Activated naive CD4-positive, alpha-beta T cell treated with anti-CD3 and anti-CD28 coated beads, Interleukin-2, amount 50 U/mL, for 72 hours (primary cell): ENCODE data around the gene OR2L3. TPM values are rescaled to one million over a fixed set of nuclear protein-coding genes. Genes with fewer than 3 reads are reported as not detected.
A peak's percentile ranks its signal among the peaks of the same experiment; 100 is the strongest.
"Not testable (repeated sequence)": the region's sequence is repeated elsewhere in the genome, so short reads cannot be mapped to it uniquely, and the experiment has no call there.

ENCODE experiments used
- ATAC-seq, 2 donors: fragments of 150-1000 bp; cut with Tn5 transposase; 2 replicates each; pipeline ENCODE4 v1.10.0; 2021; ENCODE audit warnings: mild to moderate bottlenecking in 2 of 2, moderate library complexity in 2 of 2
- DNase-seq, 2 donors: peaks; one replicate each; pipeline ENCODE4 v3.0.0; 2021 to 2022; ENCODE audit warnings: low spot score in 2 of 2
- H3K27ac Mint-ChIP-seq, 2 donors: one replicate each; pipeline ENCODE4 v1.8.0; 2022; ENCODE audit warnings: mild to moderate bottlenecking in 2 of 2, mixed read lengths in 2 of 2
- H3K36me3 Mint-ChIP-seq, 2 donors: one replicate each; pipeline ENCODE4 v1.8.0; 2022; ENCODE audit warnings: mixed read lengths in 2 of 2
- H3K9me3 Mint-ChIP-seq, 2 donors: one replicate each; pipeline ENCODE4 v1.8.0; 2022; ENCODE audit warnings: mixed read lengths in 2 of 2
- total RNA-seq, 2 donors: library from RNA; stranded (reverse); gene quantifications; one replicate each; pipeline ENCODE4 v1.2.3, GENCODE V29; 2022

Gene OR2L3, protein sequence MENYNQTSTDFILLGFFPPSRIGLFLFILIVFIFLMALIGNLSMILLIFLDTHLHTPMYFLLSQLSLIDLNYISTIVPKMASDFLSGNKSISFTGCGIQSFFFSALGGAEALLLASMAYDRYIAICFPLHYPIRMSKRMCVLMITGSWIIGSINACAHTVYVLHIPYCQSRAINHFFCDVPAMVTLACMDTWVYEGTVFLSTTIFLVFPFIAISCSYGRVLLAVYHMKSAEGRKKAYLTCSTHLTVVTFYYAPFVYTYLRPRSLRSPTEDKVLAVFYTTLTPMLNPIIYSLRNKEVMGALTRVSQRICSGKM
- not detected for total RNA-seq

DNA sequence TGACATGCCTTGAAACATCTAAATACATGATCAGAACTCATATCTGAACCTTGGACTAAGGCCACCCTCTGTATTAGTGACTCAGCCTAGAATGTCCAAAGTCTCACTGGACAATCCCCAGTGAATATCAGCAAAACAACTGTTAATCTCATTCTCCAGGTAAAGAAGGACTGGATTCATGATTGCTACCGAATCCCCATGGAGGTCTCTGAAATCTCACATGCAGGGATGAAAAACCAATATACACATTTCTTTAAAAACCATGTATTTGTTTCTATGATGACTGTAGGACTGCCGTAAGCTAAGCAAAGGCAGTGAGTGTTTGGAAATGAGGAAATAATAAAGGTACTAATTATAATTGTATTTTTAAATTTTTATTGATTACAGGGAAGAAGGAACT, at the start of gene OR2L3:
TSS of gene OR2L3 (plus strand) at position 301 of the 400 bp plus-strand sequence. CDS start 13,846 bp downstream, outside the sequence.
- DNase-seq, result no peak
- ATAC-seq, result no peak
- H3K36me3 Mint-ChIP-seq, result peaks cover 0 to 10% of the 10 kb centered on the region in 2 donors
- H3K27ac Mint-ChIP-seq, result no peak within 1 kb of the TSS
- peaks cover 17 to 24% of the 10 kb centered on the region in 2 donors for H3K9me3 Mint-ChIP-seq

GRCh38 chr1:247998811-247999210, 47.8 kb upstream of the OR2L3 start:
- ATAC-seq (no peak), DNase-seq (no peak)
- H3K36me3 Mint-ChIP-seq, result peaks cover 6 to 8% of the 10 kb centered on the region in 2 donors
- no peak overlapping the region for H3K27ac Mint-ChIP-seq
- H3K9me3 Mint-ChIP-seq, result peaks cover 9% of the 10 kb centered on the region in 2 donors

GRCh38 chr1:248000169-248000568, 46.5 kb upstream of the OR2L3 start:
- DNase-seq (no peak), ATAC-seq (peak; percentile 32 to 52)
- Mint-ChIP-seq H3K9me3 (peaks cover 9 to 10% of the 10 kb centered on the region in 2 donors), H3K27ac (no peak overlapping the region), H3K36me3 (peaks cover 6 to 8% of the 10 kb centered on the region in 2 donors)

DNA sequence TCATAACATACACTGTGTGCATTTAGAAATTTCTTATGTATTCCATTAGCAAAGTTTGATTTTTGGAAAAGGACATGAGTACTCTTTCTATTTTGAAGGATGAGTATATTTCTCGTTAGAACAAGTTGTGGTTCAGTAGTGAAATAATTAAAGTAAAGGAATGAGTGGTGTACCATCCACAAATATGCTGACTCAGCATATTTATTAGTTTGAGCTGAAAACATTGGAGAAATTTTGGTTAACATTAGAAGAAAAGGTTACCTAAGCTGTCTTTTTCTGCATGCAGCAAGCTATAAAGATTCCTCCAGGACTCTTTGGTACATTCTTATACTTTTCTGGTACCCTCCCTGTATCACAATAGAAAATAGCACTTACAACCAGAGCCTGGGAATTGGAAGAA, 38.9 kb upstream of the OR2L3 start:
- H3K9me3 Mint-ChIP-seq, result peaks cover 42 to 56% of the 10 kb centered on the region in 2 donors
- ATAC-seq, result no peak
- peaks cover 25 to 49% of the 10 kb centered on the region in 2 donors for H3K36me3 Mint-ChIP-seq
- H3K27ac Mint-ChIP-seq, result no peak overlapping the region
- DNase-seq, result no peak

DNA sequence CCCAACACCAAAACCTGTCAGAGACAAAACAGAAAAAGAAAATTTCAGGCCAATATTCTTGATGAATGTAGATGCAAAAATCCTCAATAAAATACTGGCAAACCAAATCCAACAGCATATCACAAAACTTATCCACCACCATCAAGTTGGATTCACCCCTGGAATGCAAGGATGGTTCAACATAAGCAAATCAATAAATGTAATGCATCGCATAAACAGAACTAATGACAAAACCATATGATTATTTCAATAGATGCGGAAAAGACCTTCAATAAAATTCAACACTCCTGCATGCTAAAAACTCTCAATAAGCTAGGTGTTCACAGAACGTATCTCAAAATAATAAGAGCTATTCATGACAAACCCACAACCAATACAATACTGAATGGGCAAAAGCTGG, 37.0 kb upstream of the OR2L3 start:
- ATAC-seq, result no peak
- H3K27ac Mint-ChIP-seq, result no peak overlapping the region
- peaks cover 20 to 41% of the 10 kb centered on the region in 2 donors for H3K36me3 Mint-ChIP-seq
- H3K9me3 Mint-ChIP-seq, result peaks cover 32 to 47% of the 10 kb centered on the region in 2 donors
- no peak for DNase-seq

DNA sequence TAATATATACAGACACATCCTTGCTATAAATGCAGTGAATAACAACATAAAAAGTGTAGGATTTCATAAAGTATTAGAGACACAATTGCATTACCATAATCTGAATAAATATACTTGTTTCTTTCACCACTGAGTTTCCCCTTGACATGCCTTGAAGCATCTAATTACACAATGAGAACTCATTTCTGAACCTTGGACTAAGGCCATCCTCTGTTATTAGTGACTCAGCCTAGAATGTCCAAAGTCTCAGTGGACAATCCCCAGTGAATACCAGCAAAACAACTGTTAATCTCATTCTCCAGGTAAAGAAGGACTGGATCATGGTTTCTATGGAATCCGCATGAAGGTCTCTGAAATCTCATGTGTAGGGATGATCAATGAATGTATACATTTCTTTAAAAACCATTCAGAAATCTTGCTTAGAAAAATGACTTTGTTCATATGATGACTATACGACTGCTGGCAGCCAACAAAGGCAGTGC, 33.4 kb upstream of the OR2L3 start, which contains the start of gene OR2L5:
TSS of gene OR2L5 (plus strand) at position 432 of the 482 bp plus-strand sequence. CDS start 8,288 bp downstream, outside the sequence.
- H3K9me3 Mint-ChIP-seq, result peaks cover 30 to 32% of the 10 kb centered on the region in 2 donors
- no peak for ATAC-seq

DNA sequence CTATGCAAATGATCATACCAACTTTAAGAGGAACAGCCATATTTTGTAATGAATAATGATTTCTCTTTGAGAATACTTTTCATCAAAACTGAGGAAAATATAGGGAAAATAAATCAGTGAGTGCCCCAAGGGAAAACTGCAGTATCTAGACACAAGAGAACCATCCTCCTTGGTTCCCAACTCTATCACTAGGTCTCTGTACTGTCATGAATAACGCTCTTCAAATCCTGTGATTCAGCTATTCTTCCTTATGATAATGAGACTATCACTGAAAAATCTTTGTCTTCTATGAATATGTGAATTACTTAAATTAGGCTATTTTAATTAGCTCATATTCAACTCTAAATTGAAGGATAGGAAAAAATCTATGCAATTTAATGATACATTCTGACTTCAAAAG, 30.8 kb upstream of the OR2L3 start:
- no peak overlapping the region for H3K27ac Mint-ChIP-seq
- H3K36me3 Mint-ChIP-seq, result peaks cover 0 to 7% of the 10 kb centered on the region in 2 donors
- ATAC-seq, result no peak
- DNase-seq, result no peak
- peaks cover 9 to 23% of the 10 kb centered on the region in 2 donors for H3K9me3 Mint-ChIP-seq

More for the DNA sequence above, 33.4 kb upstream of the OR2L3 start, which contains the start of gene OR2L5:
- Mint-ChIP-seq H3K27ac (no peak within 1 kb of the TSS), H3K36me3 (peaks cover 19 to 32% of the 10 kb centered on the region in 2 donors)
- DNase-seq, result no peak

GRCh38 chr1:248029770-248030169, 16.9 kb upstream of the OR2L3 start, which contains the start of gene OR2L2:
Gene OR2L2 (plus strand): TSS chr1:248030070. CDS start chr1:248038268, 8,198 bp downstream.
- no peak for DNase-seq
- H3K36me3 Mint-ChIP-seq, result peaks cover 21 to 22% of the 10 kb centered on the region in 2 donors
- ATAC-seq, result no peak
- no peak within 1 kb of the TSS for H3K27ac Mint-ChIP-seq
- peaks cover 21 to 23% of the 10 kb centered on the region in 2 donors for H3K9me3 Mint-ChIP-seq

GRCh38 chr1:248045209-248045608, 1.4 kb upstream of the OR2L3 start:
- DNase-seq, result no peak
- Mint-ChIP-seq H3K9me3 (peaks cover 16 to 33% of the 10 kb centered on the region in 2 donors), H3K27ac (no peak overlapping the region), H3K36me3 (peaks cover 8 to 10% of the 10 kb centered on the region in 2 donors)
- ATAC-seq, result no peak

- peaks cover 17 to 24% of the 10 kb centered on the region in 2 donors for H3K9me3 Mint-ChIP-seq
- peaks cover 0 to 10% of the 10 kb centered on the region in 2 donors for H3K36me3 Mint-ChIP-seq
- no peak for DNase-seq
- ATAC-seq, result no peak
- no peak overlapping the region for H3K27ac Mint-ChIP-seq
These were observed 372 bp downstream of the OR2L3 start for GRCh38 chr1:248047008-248047407.

GRCh38 chr1:248054671-248055070, 8.0 kb downstream of the OR2L3 start:
- Mint-ChIP-seq H3K9me3 (peaks cover 18 to 25% of the 10 kb centered on the region in 2 donors), H3K27ac (no peak overlapping the region), H3K36me3 (peaks cover 9 to 13% of the 10 kb centered on the region in 2 donors)
- no peak for ATAC-seq
- DNase-seq, result no peak

DNA sequence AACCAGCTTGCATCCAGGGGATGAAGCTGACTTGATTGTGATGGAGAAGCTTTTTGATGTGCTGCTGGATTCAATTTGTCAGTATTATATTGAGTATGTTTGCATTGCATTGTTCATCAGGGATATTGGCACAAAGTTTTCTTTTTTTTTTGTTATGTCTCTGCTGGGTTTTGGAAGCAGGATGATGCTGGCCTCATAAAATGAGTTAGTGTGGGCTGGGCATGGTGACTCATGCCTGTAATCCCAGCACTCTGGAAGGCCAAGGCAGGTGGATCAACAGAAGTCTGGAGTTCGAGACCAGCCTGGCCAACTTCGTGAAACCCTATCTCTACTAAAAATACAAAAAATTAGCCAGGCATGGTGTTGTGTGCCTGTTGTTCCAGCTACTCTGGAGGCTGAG, 8.6 kb downstream of the OR2L3 start:
- ATAC-seq (no peak), DNase-seq (no peak)
- Mint-ChIP-seq H3K36me3 (peaks cover 9 to 13% of the 10 kb centered on the region in 2 donors), H3K9me3 (peaks cover 18 to 25% of the 10 kb centered on the region in 2 donors), H3K27ac (no peak overlapping the region)

GRCh38 chr1:248065071-248065470, 18.4 kb downstream of the OR2L3 start:
- H3K9me3 Mint-ChIP-seq, result peaks cover 4 to 17% of the 10 kb centered on the region in 2 donors
- ATAC-seq (no peak), DNase-seq (no peak)
- H3K36me3 Mint-ChIP-seq, result peaks cover under 1 to 1% of the 10 kb centered on the region in 2 donors
- H3K27ac Mint-ChIP-seq, result no peak overlapping the region

DNA sequence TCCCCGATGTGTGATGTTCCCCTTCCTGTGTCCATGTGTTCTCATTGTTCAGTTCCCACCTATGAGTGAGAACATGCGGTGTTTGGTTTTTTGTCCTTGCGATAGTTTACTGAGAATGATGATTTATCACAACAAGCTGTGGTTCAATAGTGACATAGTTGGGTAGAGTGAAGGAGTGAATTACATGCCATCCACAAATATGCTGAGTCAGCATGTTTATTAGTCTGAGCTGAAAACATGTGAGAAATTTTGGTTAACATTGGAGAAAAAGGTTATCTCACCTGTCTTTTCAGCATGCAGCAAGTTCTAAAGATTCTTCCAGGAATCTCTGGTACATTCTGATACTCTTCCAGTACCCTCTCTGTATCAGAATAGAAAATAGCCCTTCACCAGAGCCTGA, 19.0 kb downstream of the OR2L3 start:
- ATAC-seq (no peak), DNase-seq (no peak)
- H3K36me3 Mint-ChIP-seq, result peaks cover 6 to 7% of the 10 kb centered on the region in 2 donors
- H3K27ac Mint-ChIP-seq, result no peak overlapping the region
- peaks cover 8 to 20% of the 10 kb centered on the region in 2 donors for H3K9me3 Mint-ChIP-seq

DNA sequence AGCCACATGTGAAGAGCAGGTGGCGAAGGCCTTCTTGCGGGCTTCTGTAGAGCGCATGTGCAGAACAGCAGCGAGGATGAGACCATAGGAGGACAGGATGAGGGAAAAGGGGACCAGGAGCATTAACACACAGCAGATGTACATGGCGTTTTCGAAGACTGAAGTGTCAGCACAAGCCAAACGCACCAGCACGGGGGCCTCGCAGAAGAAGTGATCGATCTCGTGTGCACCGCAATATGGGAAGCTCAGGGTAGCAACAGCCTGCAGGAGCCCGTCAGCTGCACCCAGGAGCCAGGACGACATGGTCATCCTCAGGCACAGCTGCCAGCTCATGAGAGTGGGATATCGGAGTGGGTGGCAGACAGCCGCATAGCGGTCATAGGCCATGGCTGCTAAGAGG, 37.2 kb downstream of the OR2L3 start:
- H3K9me3 Mint-ChIP-seq, H3K36me3 Mint-ChIP-seq, DNase-seq, ATAC-seq, H3K27ac Mint-ChIP-seq: not testable (repeated sequence)

DNA sequence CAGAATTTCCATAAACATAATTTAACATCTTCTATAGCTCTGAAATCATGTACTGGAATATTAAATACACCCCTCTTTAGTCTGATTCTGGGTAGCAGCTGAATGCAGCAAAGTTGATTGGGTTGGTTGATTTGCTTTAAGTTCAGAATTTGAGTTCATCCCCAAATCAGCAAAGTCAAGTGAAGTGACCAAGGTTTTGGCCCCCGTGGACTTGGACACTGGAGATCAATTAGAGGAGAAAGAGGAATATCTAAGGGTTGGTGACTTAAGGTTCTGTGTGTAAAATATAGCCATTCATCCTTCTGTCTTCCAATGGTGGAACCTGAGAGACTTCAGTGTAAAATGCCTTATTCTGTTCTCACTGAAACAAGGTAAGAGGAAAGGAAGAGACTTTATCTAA, 48.2 kb downstream of the OR2L3 start, which contains the start of gene OR2L13:
TSS of gene OR2L13 (plus strand) at position 301 of the 400 bp plus-strand sequence. CDS start 4,192 bp downstream, outside the sequence.
- Mint-ChIP-seq H3K9me3 (peaks cover 4 to 16% of the 10 kb centered on the region in 2 donors), H3K36me3 (no peaks in the 10 kb centered on the region), H3K27ac (no peak within 1 kb of the TSS)
- ATAC-seq, result no peak
- DNase-seq, result no peak

DNA sequence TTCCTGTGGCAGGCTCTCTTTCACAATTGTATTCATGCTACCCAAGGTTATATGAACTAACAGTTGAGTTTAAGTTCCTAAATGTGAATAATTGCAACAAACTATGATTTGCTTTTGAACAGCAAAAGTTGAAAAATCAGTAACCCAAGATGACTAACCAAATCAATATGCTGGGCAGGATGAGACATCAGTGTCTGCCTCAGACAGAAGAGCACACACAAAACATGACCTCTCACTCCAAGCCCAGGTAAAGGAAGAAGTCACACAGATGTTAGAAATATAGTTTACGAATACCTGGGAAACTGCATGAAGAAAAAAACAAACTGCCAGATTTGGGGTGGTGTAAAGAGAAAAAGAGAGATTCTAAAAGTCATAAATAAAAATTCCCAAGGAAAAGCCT, 51.9 kb downstream of the OR2L3 start:
- Mint-ChIP-seq H3K9me3 (peaks cover 7 to 13% of the 10 kb centered on the region in 2 donors), H3K36me3 (no peaks in the 10 kb centered on the region), H3K27ac (no peak overlapping the region)
- DNase-seq, result no peak
- no peak for ATAC-seq
